WERI-Rb-1 (cell line): Measurements from ENCODE around the gene SRCIN1.
A peak's percentile ranks its signal among the peaks of the same experiment; 100 is the strongest.

Source experiments
- DNase-seq: peaks from one replicate; pipeline ENCODE4 v3.0.0-alpha.2; 2020
- H3K27ac ChIP-seq: fragments of 250-450 bp; sonication (Bioruptor Pico); 2 replicates; pipeline ENCODE4 v1.5.1; 2020; ENCODE audit warnings: mild to moderate bottlenecking, moderate library complexity
- H3K27me3 ChIP-seq: fragments of 250-450 bp; sonication (Bioruptor Pico); 2 replicates; pipeline ENCODE4 v1.5.1; 2021; ENCODE audit warnings: mild to moderate bottlenecking, low read depth, moderate library complexity; ENCODE audit not compliant: insufficient read depth, severe bottlenecking
- H3K36me3 ChIP-seq: fragments of 250-450 bp; sonication (Bioruptor Pico); 2 replicates; pipeline ENCODE4 v1.5.1; 2020; ENCODE audit warnings: mild to moderate bottlenecking, moderate library complexity
- H3K4me3 ChIP-seq: 2 replicates; pipeline ENCODE4 v1.5.1; 2011; ENCODE audit warnings: low read depth, mild to moderate bottlenecking, control low read depth, low read length
- H3K9me3 ChIP-seq: fragments of 250-450 bp; sonication (Bioruptor Pico); 2 replicates; pipeline ENCODE4 v1.5.1; 2021; ENCODE audit warnings: mild to moderate bottlenecking, moderate library complexity; ENCODE audit not compliant: severe bottlenecking
- CTCF ChIP-seq: IDR thresholded peaks from 2 replicates; pipeline ENCODE4 v1.5.1; 2011; ENCODE audit warnings: low read depth, mild to moderate bottlenecking, control low read depth, inconsistent platforms, low read length

Gene SRCIN1

GRCh38 chr17:38617967-38618760, 12.4 kb upstream of the SRCIN1 start:
- peak; percentile 55 for DNase-seq
- Histone ChIP-seq H3K9me3 (no peaks in the 10 kb centered on the region), H3K4me3 (no peak overlapping the region), H3K27ac (no peak overlapping the region), H3K27me3 (no peaks in the 10 kb centered on the region), H3K36me3 (no peaks in the 10 kb centered on the region)
- TF ChIP-seq CTCF: no peak

- TF ChIP-seq CTCF: no peak
- peak overlapping the region; percentile 63 for H3K27ac ChIP-seq
- H3K9me3 ChIP-seq: peaks cover under 1% of the 10 kb centered on the region
- no peak overlapping the region for H3K4me3 ChIP-seq
- H3K36me3 ChIP-seq: no peaks in the 10 kb centered on the region
- no peak for DNase-seq
- H3K27me3 ChIP-seq: no peaks in the 10 kb centered on the region
These were observed 11.5 kb upstream of the SRCIN1 start for GRCh38 chr17:38617074-38617860.

GRCh38 chr17:38616361-38616760, 10.6 kb upstream of the SRCIN1 start:
- Histone ChIP-seq H3K36me3 (no peaks in the 10 kb centered on the region), H3K27me3 (no peaks in the 10 kb centered on the region), H3K9me3 (peaks cover 7% of the 10 kb centered on the region), H3K4me3 (no peak overlapping the region), H3K27ac (peak overlapping the region; percentile 63)
- no peak for TF ChIP-seq CTCF
- peak; percentile 89 for DNase-seq

- Histone ChIP-seq H3K27ac (no peak overlapping the region), H3K9me3 (peaks cover 7% of the 10 kb centered on the region), H3K27me3 (no peaks in the 10 kb centered on the region), H3K4me3 (no peak overlapping the region), H3K36me3 (no peaks in the 10 kb centered on the region)
- DNase-seq: no peak
- no peak for TF ChIP-seq CTCF
These were observed 8.4 kb upstream of the SRCIN1 start for GRCh38 chr17:38613981-38614779.

- peaks cover 7% of the 10 kb centered on the region for H3K9me3 ChIP-seq
- no peaks in the 10 kb centered on the region for H3K36me3 ChIP-seq
- H3K27ac ChIP-seq: no peak overlapping the region
- no peak for TF ChIP-seq CTCF
- H3K4me3 ChIP-seq: no peak overlapping the region
- no peaks in the 10 kb centered on the region for H3K27me3 ChIP-seq
- DNase-seq: no peak
These were observed 7.8 kb upstream of the SRCIN1 start for GRCh38 chr17:38613525-38613980.
